ENCODE results near the gene GATM.

DNA sequence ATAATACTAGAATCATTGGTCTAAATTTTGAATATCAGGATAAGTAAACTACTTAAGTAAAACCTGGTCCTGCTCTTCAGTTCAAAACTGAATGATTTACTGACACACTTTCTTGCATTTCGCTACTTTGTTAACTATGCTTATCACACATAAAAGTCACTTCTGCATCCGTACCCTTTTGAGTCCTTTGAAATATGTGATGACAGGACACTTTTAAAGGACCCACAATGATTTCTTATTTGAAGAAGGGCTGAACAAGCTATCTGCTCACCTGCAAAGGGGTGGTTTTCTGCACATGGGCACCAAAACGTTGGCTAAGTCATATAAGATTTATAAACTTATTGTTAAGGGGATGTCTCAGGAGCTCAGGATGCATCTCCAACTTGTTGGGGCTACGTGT is 15.0 kb downstream of the GATM start:
- TF ChIP-seq FOXM1 (IDR thresholded peaks at IDR 0.05; ENCODE audit: borderline replicate concordance) (no peak), BHLHE40 (IDR thresholded peaks at IDR 0.05; ENCODE audit: borderline replicate concordance) (no peak), LEF1 (IDR thresholded peaks at IDR 0.05; ENCODE audit: borderline replicate concordance) (no peak), SP1 (IDR thresholded peaks at IDR 0.05) (no peak), ARNT (IDR thresholded peaks at IDR 0.05) (no peak), TARDBP (IDR thresholded peaks at IDR 0.05) (no peak), FOXK2 (IDR thresholded peaks at IDR 0.05) (no peak), SUZ12 (IDR thresholded peaks at IDR 0.05) (no peak), CTBP1 (IDR thresholded peaks at IDR 0.05; ENCODE audit: borderline replicate concordance) (no peak), ELF4 (IDR thresholded peaks at IDR 0.05) (no peak)
- TF ChIP-seq, protein P1, sequence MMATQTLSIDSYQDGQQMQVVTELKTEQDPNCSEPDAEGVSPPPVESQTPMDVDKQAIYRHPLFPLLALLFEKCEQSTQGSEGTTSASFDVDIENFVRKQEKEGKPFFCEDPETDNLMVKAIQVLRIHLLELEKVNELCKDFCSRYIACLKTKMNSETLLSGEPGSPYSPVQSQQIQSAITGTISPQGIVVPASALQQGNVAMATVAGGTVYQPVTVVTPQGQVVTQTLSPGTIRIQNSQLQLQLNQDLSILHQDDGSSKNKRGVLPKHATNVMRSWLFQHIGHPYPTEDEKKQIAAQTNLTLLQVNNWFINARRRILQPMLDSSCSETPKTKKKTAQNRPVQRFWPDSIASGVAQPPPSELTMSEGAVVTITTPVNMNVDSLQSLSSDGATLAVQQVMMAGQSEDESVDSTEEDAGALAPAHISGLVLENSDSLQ (IDR thresholded peaks at IDR 0.05) = no peak

Data from HEK293T (cell line).